SK-N-SH (cell line): ENCODE measurements around the gene TIAM1. TPM values are rescaled to one million over a fixed set of nuclear protein-coding genes. Genes with fewer than 3 reads are reported as not detected.

Experiments used
- CTCF ChIA-PET: fragments of 300-600, 350-600 bp; formaldehyde crosslinking; extraction: SDS; loops from one replicate; lab custom pipeline; 2021; lab: Yijun Ruan, JAX
- POLR2A ChIA-PET: fragments of 350-600 bp; sonication (Branson Sonifier 250); formaldehyde crosslinking; extraction: SDS; loops from one replicate; lab custom pipeline; 2020; ENCODE audit warnings: antibody characterized with exemption, inconsistent platforms; lab: Yijun Ruan, JAX
- DNase-seq: peaks from one replicate; pipeline ENCODE4 v3.0.0; 2012
- H2AFZ ChIP-seq: fragments of 200-600 bp; sonication (generic); 2 replicates; pipeline ENCODE4 v1.8.1; 2016; ENCODE audit warnings: antibody characterized with exemption, mild to moderate bottlenecking, low read depth
- H3F3A ChIP-seq: fragments of 200-600 bp; sonication (generic); replicated peaks from 2 replicates; pipeline ENCODE3; 2016; ENCODE audit warnings: antibody characterized with exemption, mild to moderate bottlenecking; ENCODE audit not compliant: insufficient read depth
- H3K27ac ChIP-seq, 2 experiments: fragments of 200-500 bp in 1 of 2; fragments of 200-600 bp in 1 of 2; sonication (Bioruptor generic) in 1 of 2; sonication (generic), shearing (Covaris generic) in 1 of 2; 2 replicates each; pipeline versions ENCODE4 v1.5.1 to v1.6.1; 2014 to 2016; ENCODE audit warnings: low read depth in 2 of 2, inconsistent platforms in 1 of 2, low read length in 1 of 2, mild to moderate bottlenecking in 1 of 2, mixed read lengths in 1 of 2
- H3K27me3 ChIP-seq: fragments of 200-600 bp; sonication (generic), shearing (Covaris generic); 2 replicates; pipeline ENCODE4 v1.6.1; 2016; ENCODE audit warnings: mixed run types; ENCODE audit not compliant: insufficient read depth
- H3K36me3 ChIP-seq, 2 experiments: fragments of 200-500 bp in 1 of 2; fragments of 200-600 bp in 1 of 2; sonication (Bioruptor generic) in 1 of 2; sonication (generic) in 1 of 2; replicated peaks in 1 of 2; 2 replicates each; pipeline versions ENCODE3 to v1.5.1; 2014 to 2016; ENCODE audit warnings: low read length in 1 of 2, mild to moderate bottlenecking in 1 of 2; ENCODE audit not compliant: insufficient read depth in 2 of 2, control insufficient read depth in 1 of 2
- H3K4me1 ChIP-seq, 2 experiments: fragments of 200-500 bp in 1 of 2; fragments of 200-600 bp in 1 of 2; sonication (Bioruptor generic) in 1 of 2; sonication (generic), shearing (Covaris generic) in 1 of 2; 2 replicates each; pipeline versions ENCODE4 v1.5.1 to v1.6.1; 2014 to 2016; ENCODE audit warnings: low read depth in 1 of 2, low read length in 1 of 2, mixed run types in 1 of 2; ENCODE audit not compliant: insufficient read depth in 2 of 2, control insufficient read depth in 1 of 2
- H3K4me2 ChIP-seq: fragments of 200-600 bp; sonication (generic), shearing (Covaris generic); 2 replicates; pipeline ENCODE4 v1.6.1; 2017; ENCODE audit warnings: mixed run types
- H3K4me3 ChIP-seq, 2 experiments: fragments of 200-500 bp in 1 of 2; fragments of 200-600 bp in 1 of 2; sonication (Bioruptor generic) in 1 of 2; sonication (generic), shearing (Covaris generic) in 1 of 2; 2 replicates each; pipeline versions ENCODE4 v1.5.1 to v1.8.1; 2014 to 2016; ENCODE audit warnings: low read depth in 2 of 2, inconsistent platforms in 1 of 2, low read length in 1 of 2, mild to moderate bottlenecking in 1 of 2, mixed read lengths in 1 of 2, moderate library complexity in 1 of 2
- H3K79me2 ChIP-seq: fragments of 200-600 bp; sonication (generic); 2 replicates; pipeline ENCODE4 v1.8.1; 2017; ENCODE audit warnings: mild to moderate bottlenecking; ENCODE audit not compliant: insufficient read depth
- H3K9ac ChIP-seq: fragments of 200-600 bp; sonication (generic); 2 replicates; pipeline ENCODE4 v1.6.1; 2017; ENCODE audit warnings: mixed run types
- H3K9me2 ChIP-seq: fragments of 200-600 bp; sonication (generic); 2 replicates; pipeline ENCODE4 v1.6.1; 2017; ENCODE audit warnings: mixed run types
- H3K9me3 ChIP-seq: fragments of 200-600 bp; sonication (generic); 2 replicates; pipeline ENCODE4 v1.6.1; 2017; ENCODE audit warnings: mixed run types, mild to moderate bottlenecking, moderate library complexity
- H4K20me1 ChIP-seq: fragments of 200-600 bp; sonication (generic); 2 replicates; pipeline ENCODE4 v1.6.1; 2017; ENCODE audit warnings: mild to moderate bottlenecking, mixed run types; ENCODE audit not compliant: insufficient read depth
- CHD2 ChIP-seq: fragments of 150-350 bp; IDR thresholded peaks from 2 replicates; pipeline ENCODE4 v1.6.1; 2018; ENCODE audit warnings: low read length; ENCODE audit not compliant: partially characterized antibody
- EP300 ChIP-seq, 2 experiments: IDR thresholded peaks; 2 replicates each; pipeline versions ENCODE4 v1.4.0 to v1.6.1; 2012; ENCODE audit warnings: borderline replicate concordance in 1 of 2, low read depth in 1 of 2, low read length in 1 of 2
- EZH2phosphoT487 ChIP-seq: fragments of 200-600 bp; sonication (generic); IDR thresholded peaks from 2 replicates; pipeline ENCODE4 v1.6.1; 2017; ENCODE audit warnings: low read depth, mixed run types, mild to moderate bottlenecking, antibody characterized with exemption, moderate library complexity, borderline replicate concordance
- FOSL2 ChIP-seq: IDR thresholded peaks from 2 replicates; pipeline ENCODE4 v1.4.0; 2012; ENCODE audit warnings: low read depth, mild to moderate bottlenecking, moderate library complexity, borderline replicate concordance
- GABPA ChIP-seq: IDR thresholded peaks from 2 replicates; pipeline ENCODE4 v1.4.0; 2012; ENCODE audit warnings: low read depth, mild to moderate bottlenecking
- GATA2 ChIP-seq: sonication (generic); formaldehyde crosslinking; IDR thresholded peaks from 2 replicates; pipeline ENCODE4 v1.5.0; 2020; ENCODE audit warnings: mild to moderate bottlenecking, missing genetic modification reagents
- JUND ChIP-seq: IDR thresholded peaks from 2 replicates; pipeline ENCODE4 v1.4.0; 2012
- MXI1 ChIP-seq: IDR thresholded peaks from 2 replicates; pipeline ENCODE4 v1.6.1; 2012; ENCODE audit warnings: mild to moderate bottlenecking, low read depth, low read length, improper control_type of control experiment
- NFIC ChIP-seq: IDR thresholded peaks from 2 replicates; pipeline ENCODE4 v1.4.0; 2012; ENCODE audit warnings: borderline replicate concordance
- NRF1 ChIP-seq: IDR thresholded peaks from 2 replicates; pipeline ENCODE4 v1.6.1; 2012; ENCODE audit warnings: low read depth, mild to moderate bottlenecking, low read length
- RAD21 ChIP-seq: IDR thresholded peaks from 2 replicates; pipeline ENCODE4 v1.6.1; 2012; ENCODE audit warnings: mild to moderate bottlenecking, low read length
- RCOR1 ChIP-seq: fragments of 150-350 bp; IDR thresholded peaks from 2 replicates; pipeline ENCODE4 v1.6.1; 2017; ENCODE audit warnings: antibody characterized with exemption, low read length
- RFX5 ChIP-seq: IDR thresholded peaks from 2 replicates; pipeline ENCODE4 v1.6.1; 2012; ENCODE audit warnings: mild to moderate bottlenecking, improper control_type of control experiment, low read length
- RXRA ChIP-seq: IDR thresholded peaks from 2 replicates; pipeline ENCODE4 v1.4.0; 2012; ENCODE audit warnings: low read depth, mild to moderate bottlenecking, borderline replicate concordance
- SIN3A ChIP-seq: IDR thresholded peaks from 2 replicates; pipeline ENCODE4 v1.6.1; 2012; ENCODE audit warnings: low read depth, mild to moderate bottlenecking, low read length, moderate library complexity, borderline replicate concordance
- TCF12 ChIP-seq: IDR thresholded peaks from 2 replicates; pipeline ENCODE4 v1.4.0; 2012
- YY1 ChIP-seq: IDR thresholded peaks from 2 replicates; pipeline ENCODE4 v1.4.0; 2012; ENCODE audit warnings: low read depth, mild to moderate bottlenecking
- WGBS: methylation state at CpG from one replicate; pipeline ENCODE4 v1.1.6; 2017; ENCODE audit warnings: low lambda C conversion rate; 5-methylcytosine and 5-hydroxymethylcytosine counted together
- polyA plus RNA-seq, 3 experiments: library from polyadenylated mRNA; depleted of rRNA; stranded (reverse); fragments of >200 nt; gene quantifications; 2 replicates each; pipeline ENCODE4 v1.2.3, GENCODE V29; 2012
- TF ChIP-seq, protein P1 (sequence below): IDR thresholded peaks from 2 replicates; pipeline ENCODE4; 2012
- TF ChIP-seq, protein P2 (sequence below): fragments of 150-350 bp; IDR thresholded peaks from 2 replicates; pipeline ENCODE4 v1.6.1; 2016; ENCODE audit warnings: mild to moderate bottlenecking, low read depth, low read length

TIAM1 gene
- polyA plus RNA-seq, 1 of the 3 experiments (the other 2 are of a cell fraction) = 1.7 TPM

DNA sequence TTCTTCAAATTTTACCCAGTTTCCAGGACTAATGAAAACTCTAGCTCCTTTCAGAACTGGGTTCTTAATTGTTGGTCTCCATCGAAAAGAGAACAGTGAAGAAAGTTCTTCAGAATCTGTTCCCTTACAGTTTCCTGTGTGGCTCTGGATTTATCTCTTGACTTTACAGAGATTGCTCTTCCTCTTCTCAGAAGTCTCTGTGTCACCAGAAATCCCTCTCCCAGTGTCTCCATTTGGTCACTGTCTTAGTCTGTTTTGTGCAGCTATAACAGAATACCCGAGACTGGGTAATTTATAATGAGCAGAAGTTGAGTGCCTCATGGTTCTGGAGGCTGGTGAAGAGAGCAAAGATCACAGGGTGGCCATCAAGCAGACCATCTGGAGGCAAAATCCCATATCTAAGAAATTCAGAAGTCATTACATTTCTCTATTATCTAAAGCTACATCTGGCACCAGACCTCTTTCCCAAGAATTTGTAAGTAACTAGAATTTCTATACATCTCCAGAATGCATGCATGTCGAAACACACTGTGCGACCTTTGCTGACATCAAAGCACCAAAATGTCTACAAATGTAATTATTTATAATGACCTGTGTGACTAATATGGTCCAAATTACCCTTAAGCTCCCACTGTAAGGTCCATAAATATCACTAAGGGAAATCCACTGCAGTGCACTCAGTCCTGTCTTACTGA lies 240.3 kb downstream of the TIAM1 start (continued):
- TF ChIP-seq SIN3A (no peak), TCF12 (no peak), RXRA (no peak), MXI1 (no peak), GATA2 (CRISPR knock-in tag) (no peak)

DNA sequence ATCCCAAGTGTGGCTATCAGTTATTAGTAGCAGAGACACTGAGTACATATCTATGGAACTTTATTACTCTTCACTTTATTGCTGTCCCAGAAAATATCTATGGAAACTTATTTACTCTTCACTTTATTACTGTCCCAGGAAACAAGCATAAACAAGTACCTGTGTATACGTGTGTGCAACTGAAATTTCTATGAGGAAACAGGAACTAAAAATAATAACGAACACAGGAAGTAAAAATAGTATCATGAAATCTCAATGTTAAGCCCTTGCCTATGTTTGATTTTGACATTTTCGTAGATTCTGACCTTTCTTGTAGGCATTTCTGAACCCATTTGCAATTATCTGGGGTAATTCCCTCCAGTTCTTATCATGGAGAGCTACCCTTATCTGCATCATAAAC lies 240.9 kb downstream of the TIAM1 start:
- Histone ChIP-seq H3K36me3 (no peaks in the 10 kb centered on the region), H4K20me1 (no peaks in the 10 kb centered on the region), H3K9ac (no peak overlapping the region), H3K27me3 (no peaks in the 10 kb centered on the region; the same call in 1 of the 2 replicates), H3K27ac (no peak overlapping the region), H3K4me3 (no peak overlapping the region), H3K79me2 (no peaks in the 10 kb centered on the region), H2AFZ (no peak overlapping the region), H3F3A (no peaks in the 10 kb centered on the region), H3K4me1 (peaks cover 0 to 2% of the 10 kb centered on the region in 2 experiments; a peak in 1 of 4 replicates), H3K9me3 (no peaks in the 10 kb centered on the region), H3K4me2 (no peak overlapping the region), H3K9me2 (no peaks in the 10 kb centered on the region)
- DNase-seq = no peak
- WGBS = 45% methylated on average over 3 of the region's 3 CpGs
- ChIA-PET POLR2A (no interaction called here), CTCF (interaction anchor here (0.7 to 9.9 kb wide), 5 partner anchors 24 to 501 kb away, joined by 3 to 139 read pairs (median 4); no protein-coding TSS in a partner anchor)
- TF ChIP-seq FOSL2 = no peak
- no peak for TF ChIP-seq RAD21
- TF ChIP-seq GABPA = no peak
- no peak for TF ChIP-seq NRF1
- no peak for TF ChIP-seq JUND
- TF ChIP-seq, protein P1, sequence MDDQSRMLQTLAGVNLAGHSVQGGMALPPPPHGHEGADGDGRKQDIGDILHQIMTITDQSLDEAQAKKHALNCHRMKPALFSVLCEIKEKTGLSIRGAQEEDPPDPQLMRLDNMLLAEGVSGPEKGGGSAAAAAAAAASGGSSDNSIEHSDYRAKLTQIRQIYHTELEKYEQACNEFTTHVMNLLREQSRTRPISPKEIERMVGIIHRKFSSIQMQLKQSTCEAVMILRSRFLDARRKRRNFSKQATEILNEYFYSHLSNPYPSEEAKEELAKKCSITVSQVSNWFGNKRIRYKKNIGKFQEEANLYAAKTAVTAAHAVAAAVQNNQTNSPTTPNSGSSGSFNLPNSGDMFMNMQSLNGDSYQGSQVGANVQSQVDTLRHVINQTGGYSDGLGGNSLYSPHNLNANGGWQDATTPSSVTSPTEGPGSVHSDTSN = no peak
- TF ChIP-seq, protein P2, sequence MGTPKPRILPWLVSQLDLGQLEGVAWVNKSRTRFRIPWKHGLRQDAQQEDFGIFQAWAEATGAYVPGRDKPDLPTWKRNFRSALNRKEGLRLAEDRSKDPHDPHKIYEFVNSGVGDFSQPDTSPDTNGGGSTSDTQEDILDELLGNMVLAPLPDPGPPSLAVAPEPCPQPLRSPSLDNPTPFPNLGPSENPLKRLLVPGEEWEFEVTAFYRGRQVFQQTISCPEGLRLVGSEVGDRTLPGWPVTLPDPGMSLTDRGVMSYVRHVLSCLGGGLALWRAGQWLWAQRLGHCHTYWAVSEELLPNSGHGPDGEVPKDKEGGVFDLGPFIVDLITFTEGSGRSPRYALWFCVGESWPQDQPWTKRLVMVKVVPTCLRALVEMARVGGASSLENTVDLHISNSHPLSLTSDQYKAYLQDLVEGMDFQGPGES = no peak
- no peak for TF ChIP-seq YY1

DNA sequence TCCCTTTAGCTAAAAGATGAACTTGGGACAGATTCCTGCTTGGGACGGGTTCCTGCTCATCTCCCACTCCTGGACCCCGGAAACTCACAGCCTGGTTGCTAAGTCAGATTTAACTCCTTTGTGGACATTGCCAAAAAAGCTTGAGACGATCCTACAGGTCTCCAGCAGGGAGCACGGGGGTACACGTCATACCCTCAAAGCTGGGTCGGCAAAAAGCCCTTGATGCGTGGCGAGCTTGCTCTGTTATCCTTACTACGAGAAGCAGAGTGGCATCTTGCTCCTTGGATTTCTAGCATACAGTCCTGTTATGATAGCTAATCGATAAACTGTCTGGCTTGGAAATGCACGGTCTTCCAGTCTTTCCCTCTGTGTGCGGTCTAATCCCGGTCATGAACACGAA lies 244.9 kb downstream of the TIAM1 start:
- Histone ChIP-seq H3K79me2 (no peaks in the 10 kb centered on the region), H3K9me2 (no peaks in the 10 kb centered on the region), H3F3A (no peaks in the 10 kb centered on the region), H3K4me3 (no peak overlapping the region), H3K4me1 (peaks cover 0 to 2% of the 10 kb centered on the region in 2 experiments; a peak in 1 of 4 replicates), H3K36me3 (no peaks in the 10 kb centered on the region), H3K9me3 (no peaks in the 10 kb centered on the region), H3K4me2 (no peak overlapping the region), H3K9ac (no peak overlapping the region), H3K27me3 (no peaks in the 10 kb centered on the region; the same call in 1 of the 2 replicates), H3K27ac (no peak overlapping the region), H4K20me1 (no peaks in the 10 kb centered on the region), H2AFZ (no peak overlapping the region)
- POLR2A ChIA-PET = no interaction called here
- DNase-seq = no peak
- 71% methylated on average over 14 of the region's 14 CpGs for WGBS
- CTCF ChIA-PET = interaction anchor here (0.6 to 9.9 kb wide), 26 partner anchors 10 to 514 kb away, joined by 3 to 139 read pairs (median 4); no protein-coding TSS in a partner anchor
- TF ChIP-seq, protein P2 = no peak
- TF ChIP-seq EP300 (IDR thresholded peaks at IDR 0.05; ENCODE audit: borderline replicate concordance in 1 of 2, low read depth in 1 of 2, low read length in 1 of 2) (no peak), CHD2 (no peak), RAD21 (no peak), NFIC (no peak), RFX5 (no peak), RXRA (no peak), YY1 (no peak), RCOR1 (no peak), EZH2phosphoT487 (no peak), GATA2 (CRISPR knock-in tag) (no peak), FOSL2 (no peak), TCF12 (no peak)
